Measurements from ENCODE around the gene ALDOB. TPM values are rescaled to one million over a fixed set of nuclear protein-coding genes. Genes with fewer than 3 reads are reported as not detected.
A peak's percentile ranks its signal among the peaks of the same experiment; 100 is the strongest.

Gene ALDOB
- total and polyA plus RNA-seq, 2 of the 8 experiments (the other 6 are each of a cell fraction or from before 2014, with no cell fraction given), result not detected

- no peak for TF ChIP-seq CTCF (IDR thresholded peaks at IDR 0.05; ENCODE audit: control extremely low read depth in 1 of 3, insufficient read depth in 1 of 3, low read depth in 1 of 3, low read length in 3 of 3)
- TF ChIP-seq JUND (IDR thresholded peaks at IDR 0.05; ENCODE audit: low read length), result peak; percentile 87
- TF ChIP-seq SUZ12 (IDR thresholded peaks at IDR 0.05; ENCODE audit: low read length), result no peak
- TF ChIP-seq BRCA1 (IDR thresholded peaks at IDR 0.05; ENCODE audit: low read depth, low read length), result no peak
- TF ChIP-seq JUN (IDR thresholded peaks at IDR 0.05; ENCODE audit: low read depth, low read length), result peak; percentile 64; the same call in 1 of the 2 replicates
- no peak for TF ChIP-seq SRF (IDR thresholded peaks at IDR 0.05; ENCODE audit: low read depth, low read length)
- TF ChIP-seq CTBP2 (IDR thresholded peaks at IDR 0.05; ENCODE audit: borderline replicate concordance, insufficient read depth, insufficient read length, low read length), result no peak
- no peak for TF ChIP-seq CBX5 (IDR thresholded peaks at IDR 0.05; ENCODE audit: low read depth, low read length)
- TF ChIP-seq EP300 (IDR thresholded peaks at IDR 0.05; ENCODE audit: borderline replicate concordance in 1 of 2, low read depth in 2 of 2, low read length in 2 of 2), result peak in 1 of 2 experiments; percentile 7; a peak in 1 of 3 replicates
- no peak for TF ChIP-seq TEAD4 (IDR thresholded peaks at IDR 0.05; ENCODE audit: low read depth, low read length)
- TF ChIP-seq SP1 (IDR thresholded peaks at IDR 0.05; ENCODE audit: low read depth, low read length), result peak; percentile 21; the same call in 1 of the 2 replicates
- no peak for TF ChIP-seq CHD1 (IDR thresholded peaks at IDR 0.05; ENCODE audit: low read depth, low read length)
These were observed 27.0 kb upstream of the ALDOB start (continued) for GRCh38 chr9:101462558-101462957.
